Fibroblast of mammary gland (primary cell): ENCODE measurements around the gene PTGFRN.

Source experiments
- DNase-seq: peaks from one replicate; pipeline ENCODE4 v3.0.0-alpha.2; 2010; ENCODE audit warnings: low read depth
- H3K4me3 ChIP-seq: 2 replicates; pipeline ENCODE4 v1.5.1; 2011; ENCODE audit warnings: low read depth, mild to moderate bottlenecking, low read length, moderate library complexity; ENCODE audit not compliant: control insufficient read depth
- TF ChIP-seq, protein P1 (sequence below): conservative IDR thresholded peaks from 2 replicates; pipeline ENCODE4 v1.5.1; 2011; ENCODE audit warnings: low read depth, low read length, inconsistent platforms; ENCODE audit not compliant: control insufficient read depth, insufficient read depth

PTGFRN gene

GRCh38 chr1:116948046-116948445, 38.3 kb downstream of the PTGFRN start:
- TF ChIP-seq, protein P1, sequence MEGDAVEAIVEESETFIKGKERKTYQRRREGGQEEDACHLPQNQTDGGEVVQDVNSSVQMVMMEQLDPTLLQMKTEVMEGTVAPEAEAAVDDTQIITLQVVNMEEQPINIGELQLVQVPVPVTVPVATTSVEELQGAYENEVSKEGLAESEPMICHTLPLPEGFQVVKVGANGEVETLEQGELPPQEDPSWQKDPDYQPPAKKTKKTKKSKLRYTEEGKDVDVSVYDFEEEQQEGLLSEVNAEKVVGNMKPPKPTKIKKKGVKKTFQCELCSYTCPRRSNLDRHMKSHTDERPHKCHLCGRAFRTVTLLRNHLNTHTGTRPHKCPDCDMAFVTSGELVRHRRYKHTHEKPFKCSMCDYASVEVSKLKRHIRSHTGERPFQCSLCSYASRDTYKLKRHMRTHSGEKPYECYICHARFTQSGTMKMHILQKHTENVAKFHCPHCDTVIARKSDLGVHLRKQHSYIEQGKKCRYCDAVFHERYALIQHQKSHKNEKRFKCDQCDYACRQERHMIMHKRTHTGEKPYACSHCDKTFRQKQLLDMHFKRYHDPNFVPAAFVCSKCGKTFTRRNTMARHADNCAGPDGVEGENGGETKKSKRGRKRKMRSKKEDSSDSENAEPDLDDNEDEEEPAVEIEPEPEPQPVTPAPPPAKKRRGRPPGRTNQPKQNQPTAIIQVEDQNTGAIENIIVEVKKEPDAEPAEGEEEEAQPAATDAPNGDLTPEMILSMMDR: no peak
- H3K4me3 ChIP-seq: no peak overlapping the region
- DNase-seq: no peak

DNA sequence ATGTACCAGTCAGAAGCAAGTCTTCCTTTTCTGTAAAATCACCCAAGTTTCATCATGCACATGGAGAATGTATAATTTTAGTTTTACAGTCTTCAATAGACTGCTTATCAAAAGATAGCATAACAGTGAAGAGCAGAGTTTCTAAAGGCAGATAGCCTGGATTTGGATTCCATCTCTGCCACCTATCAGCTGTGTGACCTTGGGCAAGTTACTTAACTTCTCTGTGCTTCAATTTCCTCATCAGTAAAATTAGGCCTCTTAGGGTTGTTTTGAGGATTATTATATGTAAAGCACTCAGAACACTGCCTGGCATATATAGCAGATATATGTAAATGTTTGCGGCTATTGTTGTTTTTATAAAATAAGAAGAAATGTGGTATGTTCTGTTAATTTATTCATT, 38.9 kb downstream of the PTGFRN start:
- TF ChIP-seq, protein P1: no peak
- H3K4me3 ChIP-seq: no peak overlapping the region
- no peak for DNase-seq

GRCh38 chr1:116949213-116949985, 39.7 kb downstream of the PTGFRN start:
- no peak for DNase-seq
- H3K4me3 ChIP-seq: no peak overlapping the region
- TF ChIP-seq, protein P1: no peak

GRCh38 chr1:116950517-116951199, 40.9 kb downstream of the PTGFRN start:
- TF ChIP-seq, protein P1: no peak
- H3K4me3 ChIP-seq: no peak overlapping the region
- DNase-seq: peak; percentile 34

DNA sequence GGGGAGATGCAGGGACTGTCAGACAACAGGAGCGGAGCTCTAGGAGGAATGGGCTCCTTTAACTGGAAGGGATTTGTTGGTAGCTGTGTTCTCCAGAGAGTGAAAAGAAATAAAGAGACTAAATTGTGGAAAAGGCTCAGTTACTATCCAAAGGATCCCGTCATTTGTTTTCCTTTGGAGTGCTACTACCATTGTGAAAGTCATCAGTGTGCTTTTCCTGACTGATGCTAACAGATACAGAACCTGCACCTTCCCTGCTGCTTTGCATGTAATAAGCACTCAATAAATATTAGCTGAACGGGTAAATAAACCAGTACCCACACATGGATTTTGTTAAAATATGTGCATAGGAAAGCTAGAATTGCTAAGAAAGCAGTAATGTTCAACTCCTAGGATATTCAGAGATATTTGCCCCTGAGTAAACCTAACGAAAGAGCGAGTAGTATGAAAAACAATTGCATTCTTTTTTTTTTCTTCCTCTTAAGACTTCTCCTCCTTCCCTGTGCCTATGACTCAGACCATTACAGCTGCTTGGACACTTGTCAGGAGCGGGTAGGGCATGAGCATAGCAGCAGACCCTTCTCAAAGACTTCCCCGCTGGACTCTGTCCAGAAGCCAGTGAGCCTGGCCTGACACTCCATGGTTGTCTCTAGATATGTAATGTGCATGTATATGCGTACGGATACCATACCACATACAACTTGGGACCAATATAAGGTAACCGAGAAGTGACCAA, 41.7 kb downstream of the PTGFRN start:
- DNase-seq: peak; percentile 78
- no peak overlapping the region for H3K4me3 ChIP-seq
- TF ChIP-seq, protein P1: no peak

DNA sequence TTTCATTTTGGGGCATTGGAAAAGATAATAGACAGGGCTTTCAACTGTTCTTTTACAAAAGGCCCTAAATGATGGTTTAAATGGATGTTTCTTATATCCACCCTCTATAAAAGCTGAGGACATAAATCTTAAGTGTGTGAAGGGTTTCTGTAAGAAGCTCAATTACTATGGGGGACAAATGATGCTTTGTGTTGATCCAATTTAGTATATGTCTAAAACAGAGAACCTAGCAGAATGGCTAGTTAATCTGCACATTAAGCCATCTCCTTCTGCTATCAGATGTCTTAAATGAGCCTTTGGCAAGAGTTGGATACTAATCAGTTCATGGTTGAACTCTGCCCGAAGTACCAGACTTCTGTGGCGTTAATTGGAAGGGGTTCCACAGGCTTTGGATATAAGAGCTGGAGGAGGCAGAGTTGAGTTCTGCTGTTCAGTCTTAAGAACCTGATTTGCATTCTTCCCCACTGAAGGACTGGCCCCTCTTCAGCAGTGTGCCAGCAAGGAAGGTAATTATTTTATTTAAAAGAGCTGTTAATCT, 43.1 kb downstream of the PTGFRN start:
- DNase-seq: no peak
- no peak overlapping the region for H3K4me3 ChIP-seq
- TF ChIP-seq, protein P1: no peak
